Inflammatory macrophage treated with lipopolysaccharide for 1 hour (primary cell): Measurements from ENCODE around the gene TMEM132C.
"Not testable (repeated sequence)": the region's sequence is repeated elsewhere in the genome, so short reads cannot be mapped to it uniquely, and the experiment has no call there.

Experiments
- DNase-seq, 2 donors: peaks; one replicate each; pipeline ENCODE4 v3.0.0-alpha.2; 2020 to 2022

TMEM132C gene

GRCh38 chr12:128267131-128267622 is at the start of gene TMEM132C:
Gene TMEM132C, plus strand, starts transcription at chr12:128267170. Its CDS starts 233 bp downstream, at chr12:128267403.
- no peak for DNase-seq

GRCh38 chr12:128224226-128224625 is 42.7 kb upstream of the TMEM132C start:
- no peak for DNase-seq

GRCh38 chr12:128228581-128228980 is 38.4 kb upstream of the TMEM132C start:
- no peak for DNase-seq

GRCh38 chr12:128235635-128236417 is 31.1 kb upstream of the TMEM132C start:
- no peak for DNase-seq

GRCh38 chr12:128236525-128236924 is 30.4 kb upstream of the TMEM132C start:
- DNase-seq: no peak

GRCh38 chr12:128240745-128241144 is 26.2 kb upstream of the TMEM132C start:
- no peak for DNase-seq

- DNase-seq: peak in 1 of 2 donors; percentile 0
Measured at GRCh38 chr12:128245121-128245520, 21.8 kb upstream of the TMEM132C start.

GRCh38 chr12:128245905-128246304 is 21.1 kb upstream of the TMEM132C start:
- DNase-seq: no peak

GRCh38 chr12:128250096-128250495 is 16.9 kb upstream of the TMEM132C start:
- no peak for DNase-seq

GRCh38 chr12:128253829-128254228 is 13.1 kb upstream of the TMEM132C start:
- not testable (repeated sequence) for DNase-seq

- no peak for DNase-seq
Measured at GRCh38 chr12:128258866-128259555, 8.0 kb upstream of the TMEM132C start.

- DNase-seq: peak in 1 of 2 donors; percentile 26
Measured at GRCh38 chr12:128259556-128260070, 7.4 kb upstream of the TMEM132C start.

- no peak for DNase-seq
Measured at GRCh38 chr12:128261757-128262156, 5.2 kb upstream of the TMEM132C start.

- no peak for DNase-seq
Measured at GRCh38 chr12:128265566-128265965, 1.4 kb upstream of the TMEM132C start.

GRCh38 chr12:128266086-128266485 is 884 bp upstream of the TMEM132C start:
- no peak for DNase-seq

GRCh38 chr12:128266541-128267130 is 334 bp upstream of the TMEM132C start:
- no peak for DNase-seq

GRCh38 chr12:128267651-128268378 is 845 bp downstream of the TMEM132C start:
- no peak for DNase-seq

GRCh38 chr12:128268379-128268995 is 1.5 kb downstream of the TMEM132C start:
- no peak for DNase-seq

- no peak for DNase-seq
Measured at GRCh38 chr12:128269181-128269591, 2.2 kb downstream of the TMEM132C start.

GRCh38 chr12:128276471-128276870 is 9.5 kb downstream of the TMEM132C start:
- no peak for DNase-seq

- DNase-seq: no peak
Measured at GRCh38 chr12:128286970-128287369, 20.0 kb downstream of the TMEM132C start.

GRCh38 chr12:128288357-128288756 is 21.4 kb downstream of the TMEM132C start:
- no peak for DNase-seq
